Ishikawa (cell line): ENCODE measurements around the gene COX7B.

Experiments
- EP300 ChIP-seq: IDR thresholded peaks from 2 replicates; pipeline ENCODE4 v1.6.1; 2012; ENCODE audit warnings: borderline replicate concordance
- RAD21 ChIP-seq: IDR thresholded peaks from 2 replicates; pipeline ENCODE4 v1.6.1; 2012; ENCODE audit warnings: low read depth
- YY1 ChIP-seq: IDR thresholded peaks from 2 replicates; pipeline ENCODE4 v1.6.1; 2012; ENCODE audit warnings: low read depth
- TF ChIP-seq, protein P1 (sequence below): IDR thresholded peaks from 2 replicates; pipeline ENCODE4 v1.6.1; 2012; ENCODE audit warnings: low read depth, mild to moderate bottlenecking

DNA sequence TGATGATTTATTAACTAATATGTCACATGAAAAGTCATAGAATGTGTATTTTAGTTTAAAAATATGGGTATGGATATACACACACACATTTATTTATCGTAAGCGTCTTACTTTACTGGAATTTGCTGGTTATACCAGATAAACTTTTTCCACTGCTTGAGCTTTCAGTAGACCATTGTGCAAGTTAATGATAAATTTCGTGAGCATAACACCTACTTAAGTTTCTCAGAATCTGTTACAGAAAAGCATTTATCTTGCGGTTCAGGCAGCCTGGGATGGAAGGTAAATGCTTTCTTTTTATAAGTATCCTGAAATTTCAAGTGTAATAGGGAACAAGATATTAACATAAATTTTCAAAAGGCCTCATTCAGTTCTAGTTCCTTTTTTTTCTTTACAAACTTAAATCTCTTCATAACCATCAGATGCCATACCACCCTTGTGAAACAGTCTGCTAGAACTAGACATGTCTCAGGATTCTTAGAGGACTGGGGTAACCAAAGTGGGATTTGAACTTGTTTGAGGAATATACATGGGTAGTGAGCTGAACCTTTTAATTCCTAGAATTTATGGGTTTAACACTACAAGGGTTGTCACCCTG, 38.9 kb downstream of the COX7B start:
- TF ChIP-seq EP300, result no peak
- TF ChIP-seq RAD21, result no peak
- no peak for TF ChIP-seq YY1
- TF ChIP-seq, protein P1, sequence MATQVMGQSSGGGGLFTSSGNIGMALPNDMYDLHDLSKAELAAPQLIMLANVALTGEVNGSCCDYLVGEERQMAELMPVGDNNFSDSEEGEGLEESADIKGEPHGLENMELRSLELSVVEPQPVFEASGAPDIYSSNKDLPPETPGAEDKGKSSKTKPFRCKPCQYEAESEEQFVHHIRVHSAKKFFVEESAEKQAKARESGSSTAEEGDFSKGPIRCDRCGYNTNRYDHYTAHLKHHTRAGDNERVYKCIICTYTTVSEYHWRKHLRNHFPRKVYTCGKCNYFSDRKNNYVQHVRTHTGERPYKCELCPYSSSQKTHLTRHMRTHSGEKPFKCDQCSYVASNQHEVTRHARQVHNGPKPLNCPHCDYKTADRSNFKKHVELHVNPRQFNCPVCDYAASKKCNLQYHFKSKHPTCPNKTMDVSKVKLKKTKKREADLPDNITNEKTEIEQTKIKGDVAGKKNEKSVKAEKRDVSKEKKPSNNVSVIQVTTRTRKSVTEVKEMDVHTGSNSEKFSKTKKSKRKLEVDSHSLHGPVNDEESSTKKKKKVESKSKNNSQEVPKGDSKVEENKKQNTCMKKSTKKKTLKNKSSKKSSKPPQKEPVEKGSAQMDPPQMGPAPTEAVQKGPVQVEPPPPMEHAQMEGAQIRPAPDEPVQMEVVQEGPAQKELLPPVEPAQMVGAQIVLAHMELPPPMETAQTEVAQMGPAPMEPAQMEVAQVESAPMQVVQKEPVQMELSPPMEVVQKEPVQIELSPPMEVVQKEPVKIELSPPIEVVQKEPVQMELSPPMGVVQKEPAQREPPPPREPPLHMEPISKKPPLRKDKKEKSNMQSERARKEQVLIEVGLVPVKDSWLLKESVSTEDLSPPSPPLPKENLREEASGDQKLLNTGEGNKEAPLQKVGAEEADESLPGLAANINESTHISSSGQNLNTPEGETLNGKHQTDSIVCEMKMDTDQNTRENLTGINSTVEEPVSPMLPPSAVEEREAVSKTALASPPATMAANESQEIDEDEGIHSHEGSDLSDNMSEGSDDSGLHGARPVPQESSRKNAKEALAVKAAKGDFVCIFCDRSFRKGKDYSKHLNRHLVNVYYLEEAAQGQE, result no peak
